Measurements from ENCODE around the gene TCF4.

DNA sequence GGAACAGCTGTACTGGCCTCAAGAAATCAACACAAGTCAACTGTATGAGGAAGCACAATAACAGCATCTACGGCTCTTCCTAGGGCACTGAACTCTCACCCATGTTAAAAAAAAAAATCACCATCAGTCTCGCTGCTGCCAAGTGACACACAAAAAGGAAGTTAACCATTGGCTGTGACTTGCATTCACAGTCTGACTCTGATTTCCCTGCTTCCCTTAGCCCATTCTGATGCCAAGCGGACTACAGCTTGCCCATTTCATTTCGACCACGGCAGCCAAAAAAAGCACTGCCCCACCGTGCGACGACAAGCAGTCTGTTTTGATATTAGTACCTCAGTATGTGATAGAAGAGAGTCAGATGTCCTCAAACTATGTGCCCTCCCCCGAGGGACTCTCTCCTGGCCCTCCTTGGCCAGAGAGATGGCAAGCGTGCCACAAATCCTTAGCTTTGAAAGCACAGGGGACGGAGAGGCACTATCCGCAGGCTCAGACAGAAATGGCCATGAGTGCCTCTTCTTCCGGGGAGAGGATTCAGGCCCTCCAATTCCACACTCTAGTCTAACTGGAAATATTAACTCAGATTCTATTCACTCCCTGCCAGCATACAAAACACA lies 250.0 kb downstream of the TCF4 start:
- TF ChIP-seq, protein P1, sequence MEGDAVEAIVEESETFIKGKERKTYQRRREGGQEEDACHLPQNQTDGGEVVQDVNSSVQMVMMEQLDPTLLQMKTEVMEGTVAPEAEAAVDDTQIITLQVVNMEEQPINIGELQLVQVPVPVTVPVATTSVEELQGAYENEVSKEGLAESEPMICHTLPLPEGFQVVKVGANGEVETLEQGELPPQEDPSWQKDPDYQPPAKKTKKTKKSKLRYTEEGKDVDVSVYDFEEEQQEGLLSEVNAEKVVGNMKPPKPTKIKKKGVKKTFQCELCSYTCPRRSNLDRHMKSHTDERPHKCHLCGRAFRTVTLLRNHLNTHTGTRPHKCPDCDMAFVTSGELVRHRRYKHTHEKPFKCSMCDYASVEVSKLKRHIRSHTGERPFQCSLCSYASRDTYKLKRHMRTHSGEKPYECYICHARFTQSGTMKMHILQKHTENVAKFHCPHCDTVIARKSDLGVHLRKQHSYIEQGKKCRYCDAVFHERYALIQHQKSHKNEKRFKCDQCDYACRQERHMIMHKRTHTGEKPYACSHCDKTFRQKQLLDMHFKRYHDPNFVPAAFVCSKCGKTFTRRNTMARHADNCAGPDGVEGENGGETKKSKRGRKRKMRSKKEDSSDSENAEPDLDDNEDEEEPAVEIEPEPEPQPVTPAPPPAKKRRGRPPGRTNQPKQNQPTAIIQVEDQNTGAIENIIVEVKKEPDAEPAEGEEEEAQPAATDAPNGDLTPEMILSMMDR (optimal IDR thresholded peaks at IDR 0.05 in 1 of 3, IDR thresholded peaks at IDR 0.05 in 1 of 3, conservative IDR thresholded peaks at IDR 0.05 in 1 of 3; ENCODE audit: extremely low read depth in 1 of 3, insufficient read depth in 2 of 3, low read length in 3 of 3), result no peak
- no peak for TF ChIP-seq EZH2 (IDR thresholded peaks at IDR 0.05; ENCODE audit: low read length)

Data from keratinocyte (primary cell).